CD4-positive, alpha-beta T cell treated with Interleukin-6 for 4 hours (primary cell): ENCODE results near the gene KIF17.

ENCODE experiments used
- DNase-seq: peaks from one replicate; pipeline ENCODE4 v3.0.0-alpha.2; 2020; ENCODE audit warnings: mixed read lengths

KIF17 gene

DNA sequence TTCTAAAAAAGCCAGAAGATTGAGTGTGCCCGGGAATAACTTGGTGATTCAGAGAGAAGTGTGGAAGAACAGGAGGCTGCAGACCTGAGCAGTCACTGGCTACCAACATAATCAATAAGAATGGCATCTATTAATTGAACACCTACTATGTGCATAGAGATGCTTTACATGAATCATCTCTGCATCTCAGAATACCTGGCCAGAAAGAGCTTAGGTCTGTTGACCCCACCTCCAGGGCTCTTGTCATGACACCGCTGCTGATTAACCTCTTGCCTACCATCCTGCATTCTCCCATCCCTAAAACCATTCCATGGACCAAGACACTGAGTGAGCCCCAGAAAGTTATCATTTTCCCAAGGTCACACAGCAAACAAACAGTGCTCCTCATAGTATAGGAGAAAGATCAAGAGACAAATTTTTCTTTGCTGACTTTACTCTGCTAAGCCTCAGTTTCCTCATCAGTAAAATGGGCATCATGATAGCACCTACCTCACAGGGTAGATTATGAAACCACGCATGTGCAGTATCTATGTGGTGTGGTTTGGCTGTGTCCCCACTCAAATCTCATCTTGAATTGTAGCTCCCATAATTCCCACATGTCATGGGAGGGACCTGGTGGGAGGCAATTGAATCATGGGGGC, 100.8 kb downstream of the KIF17 start:
- DNase-seq: no peak

DNA sequence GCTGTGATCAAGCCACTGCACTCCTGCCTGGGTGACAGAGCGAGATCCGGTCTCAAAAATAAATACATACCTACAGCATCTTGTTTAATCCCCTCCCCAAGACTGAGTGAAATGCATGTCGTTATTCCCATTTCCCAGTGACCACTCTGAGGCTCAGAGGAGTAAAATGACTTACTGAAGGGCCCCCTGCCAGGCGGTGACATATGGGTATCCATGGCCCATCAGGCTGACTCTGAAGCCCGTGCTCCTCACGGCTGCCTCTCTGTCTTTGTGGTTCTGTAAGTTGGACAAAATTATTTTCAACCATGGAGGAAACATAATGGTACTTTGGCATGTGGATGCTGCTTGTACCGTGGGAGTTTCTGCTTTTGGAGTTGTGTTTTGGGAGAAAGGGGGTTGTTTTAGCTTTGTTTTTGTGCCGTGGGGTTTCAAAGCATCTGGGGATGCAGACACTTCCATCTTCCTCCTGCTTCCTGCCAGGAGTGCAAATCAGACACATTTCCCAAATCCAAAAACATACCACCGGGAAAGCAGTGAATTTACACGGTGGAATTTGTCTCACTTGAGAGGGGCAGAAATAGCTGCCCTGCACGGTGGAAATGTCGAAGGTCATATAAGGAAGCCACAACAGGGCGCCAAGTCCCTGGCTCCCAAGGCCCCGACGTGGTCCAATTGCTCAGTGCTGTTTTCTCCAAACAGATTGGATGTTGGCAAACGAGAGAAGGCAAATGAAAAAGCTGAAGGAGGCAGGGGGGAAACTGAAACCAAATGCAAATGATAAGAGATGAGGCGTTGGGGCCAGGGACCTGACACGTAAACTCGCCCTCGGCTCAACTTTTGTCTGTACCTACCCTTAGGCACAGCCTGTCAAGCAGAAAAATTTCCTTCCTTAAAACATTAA, 101.6 kb downstream of the KIF17 start:
- DNase-seq: no peak

DNA sequence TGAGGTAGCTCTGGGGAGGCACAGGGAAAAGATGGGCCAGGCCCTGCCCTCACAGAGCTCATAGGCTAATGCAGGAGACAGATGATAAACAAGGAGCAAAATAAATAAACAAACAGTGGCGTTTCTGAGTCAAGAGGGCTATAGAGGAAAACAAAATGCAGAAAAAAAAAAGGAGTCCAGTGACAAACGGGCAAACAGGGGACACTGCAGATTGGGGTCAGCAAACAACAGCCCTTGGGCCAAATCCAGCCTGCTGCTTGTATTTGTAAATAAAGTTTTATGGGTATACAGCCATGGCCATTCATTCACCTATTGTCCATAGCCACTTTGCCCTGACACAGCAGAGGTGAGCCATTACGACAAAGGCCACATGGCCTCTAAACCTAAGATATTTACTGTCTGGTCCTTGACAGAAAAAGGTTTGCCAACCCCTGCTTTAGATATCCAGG, 103.7 kb downstream of the KIF17 start:
- DNase-seq: no peak
